Measurements from ENCODE around the gene UCHL1.
A peak's percentile ranks its signal among the peaks of the same experiment; 100 is the strongest.

The UCHL1 gene

GRCh38 chr4:41288254-41288653 is 31.5 kb downstream of the UCHL1 start:
- Histone ChIP-seq H3K36me3 (ENCODE audit: control insufficient read depth, insufficient read depth, low read length) (no peaks in the 10 kb centered on the region), H3K27me3 (ENCODE audit: control insufficient read depth, insufficient read depth, low read length) (no peaks in the 10 kb centered on the region), H3K79me2 (no peaks in the 10 kb centered on the region), H3K4me1 (peaks cover 7% of the 10 kb centered on the region), H3K27ac (no peak overlapping the region), H3K9me3 (ENCODE audit: control insufficient read depth, low read length) (no peaks in the 10 kb centered on the region), H2AFZ (no peak overlapping the region), H3K4me2 (ENCODE audit: low read length) (peak overlapping the region; percentile 24), H3K4me3 (ENCODE audit: low read depth, low read length) (no peak overlapping the region), H3K9ac (no peak overlapping the region)
- no peak for TF ChIP-seq CTCF (IDR thresholded peaks at IDR 0.05)

- Histone ChIP-seq H2AFZ (peak overlapping the region; percentile 42), H3K27me3 (ENCODE audit: control insufficient read depth, insufficient read depth, low read length) (no peaks in the 10 kb centered on the region), H3K36me3 (ENCODE audit: control insufficient read depth, insufficient read depth, low read length) (no peaks in the 10 kb centered on the region), H3K4me3 (ENCODE audit: low read depth, low read length) (no peak overlapping the region), H3K4me2 (ENCODE audit: low read length) (no peak overlapping the region), H3K27ac (no peak overlapping the region), H3K79me2 (no peaks in the 10 kb centered on the region), H3K9me3 (ENCODE audit: control insufficient read depth, low read length) (no peaks in the 10 kb centered on the region), H3K4me1 (peaks cover 5% of the 10 kb centered on the region), H3K9ac (no peak overlapping the region)
- TF ChIP-seq CTCF (IDR thresholded peaks at IDR 0.05) = no peak
These were observed 33.8 kb downstream of the UCHL1 start for GRCh38 chr4:41290479-41290878.

GRCh38 chr4:41294445-41295062 is 37.8 kb downstream of the UCHL1 start:
- no peak overlapping the region for H2AFZ ChIP-seq
- no peak overlapping the region for H3K4me2 ChIP-seq (ENCODE audit: low read length)
- H3K27ac ChIP-seq = no peak overlapping the region
- no peak overlapping the region for H3K4me3 ChIP-seq (ENCODE audit: low read depth, low read length)
- no peaks in the 10 kb centered on the region for H3K27me3 ChIP-seq (ENCODE audit: control insufficient read depth, insufficient read depth, low read length)
- H3K4me1 ChIP-seq = peaks cover 3% of the 10 kb centered on the region
- no peaks in the 10 kb centered on the region for H3K36me3 ChIP-seq (ENCODE audit: control insufficient read depth, insufficient read depth, low read length)
- no peaks in the 10 kb centered on the region for H3K9me3 ChIP-seq (ENCODE audit: control insufficient read depth, low read length)
- H3K79me2 ChIP-seq = no peaks in the 10 kb centered on the region
- TF ChIP-seq CTCF (IDR thresholded peaks at IDR 0.05) = no peak
- no peak overlapping the region for H3K9ac ChIP-seq

- TF ChIP-seq CTCF (IDR thresholded peaks at IDR 0.05) = no peak
- Histone ChIP-seq H3K9me3 (ENCODE audit: control insufficient read depth, low read length) (no peaks in the 10 kb centered on the region), H3K27me3 (ENCODE audit: control insufficient read depth, insufficient read depth, low read length) (no peaks in the 10 kb centered on the region), H3K4me1 (peaks cover 3% of the 10 kb centered on the region), H3K36me3 (ENCODE audit: control insufficient read depth, insufficient read depth, low read length) (no peaks in the 10 kb centered on the region), H3K4me2 (ENCODE audit: low read length) (no peak overlapping the region), H3K4me3 (ENCODE audit: low read depth, low read length) (no peak overlapping the region), H2AFZ (no peak overlapping the region), H3K9ac (no peak overlapping the region), H3K27ac (no peak overlapping the region), H3K79me2 (no peaks in the 10 kb centered on the region)
These were observed 40.3 kb downstream of the UCHL1 start for GRCh38 chr4:41296995-41297394.

GRCh38 chr4:41297832-41298231 is 41.1 kb downstream of the UCHL1 start:
- Histone ChIP-seq H3K79me2 (no peaks in the 10 kb centered on the region), H3K4me2 (ENCODE audit: low read length) (peak overlapping the region; percentile 16), H3K27me3 (ENCODE audit: control insufficient read depth, insufficient read depth, low read length) (no peaks in the 10 kb centered on the region), H3K9ac (no peak overlapping the region), H3K9me3 (ENCODE audit: control insufficient read depth, low read length) (no peaks in the 10 kb centered on the region), H2AFZ (no peak overlapping the region), H3K36me3 (ENCODE audit: control insufficient read depth, insufficient read depth, low read length) (no peaks in the 10 kb centered on the region), H3K27ac (peak overlapping the region; percentile 51), H3K4me1 (peaks cover 3% of the 10 kb centered on the region), H3K4me3 (ENCODE audit: low read depth, low read length) (no peak overlapping the region)
- TF ChIP-seq CTCF (IDR thresholded peaks at IDR 0.05) = no peak

All from parathyroid adenoma (tissue), 2 donors.